HCT116 (cell line): ENCODE results near the gene PGGHG. TPM values are rescaled to one million over a fixed set of nuclear protein-coding genes. Genes with fewer than 3 reads are reported as not detected.
"Not testable (repeated sequence)": the region's sequence is repeated elsewhere in the genome, so short reads cannot be mapped to it uniquely, and the experiment has no call there.

ENCODE experiments used
- ATAC-seq: fragments of 200-7000 bp; cut with Tn5 transposase; 2 replicates; pipeline ENCODE4 v1.9.1; 2020; ENCODE audit warnings: mild to moderate bottlenecking, moderate library complexity
- BruUV-seq: library from RNA; stranded (reverse); fragments of 400-500 nt; replicated peaks from 2 replicates; lab custom pipeline; 2021; lab: Mats Ljungman, UMichigan
- CTCF ChIA-PET: fragments of 300-600 bp; sonication (Branson Sonifier 250); formaldehyde crosslinking; loops from one replicate; lab custom pipeline; 2021; ENCODE audit warnings: antibody characterized with exemption; lab: Charles Lee
- POLR2A ChIA-PET: fragments of 300-600, 350-600 bp; sonication (Branson Sonifier 250); formaldehyde crosslinking; loops from one replicate; lab custom pipeline; 2021; ENCODE audit warnings: antibody characterized with exemption; lab: Charles Lee
- RAD21 ChIA-PET, 2 experiments: fragments of 300-600 bp; sonication (Branson Sonifier 250); formaldehyde crosslinking; loops; one replicate each; lab custom pipeline; 2023; ENCODE audit warnings: low total read pairs in 2 of 2; ENCODE audit not compliant: uncharacterized antibody in 2 of 2, unreplicated experiment in 2 of 2, low non-redundant PET in 1 of 2; lab: Charles Lee
- DNase-seq: peaks from one replicate; pipeline ENCODE4 v3.0.0-alpha.2; 2010; ENCODE audit warnings: low read depth, low spot score
- H2AFZ ChIP-seq: fragments of 200-600 bp; shearing (Covaris generic), sonication (generic); 2 replicates; pipeline ENCODE4 v1.6.1; 2017; ENCODE audit warnings: low read depth, mixed run types, mixed read lengths, antibody characterized with exemption, low read length; ENCODE audit not compliant: poor library complexity, severe bottlenecking
- H3K27ac ChIP-seq: 2 replicates; pipeline ENCODE4 v1.5.1; 2012; ENCODE audit warnings: low read depth, low read length
- H3K27me3 ChIP-seq: fragments of 200-600 bp; sonication (generic); 2 replicates; pipeline ENCODE4 v1.6.1; 2016; ENCODE audit warnings: mixed run types, low read length, mixed read lengths; ENCODE audit not compliant: insufficient read depth
- H3K36me3 ChIP-seq, 2 experiments: fragments of 200-500 bp in 1 of 2; fragments of 200-600 bp in 1 of 2; sonication (Bioruptor generic) in 1 of 2; sonication (generic) in 1 of 2; 2 replicates each; pipeline versions ENCODE4 v1.5.1 to v1.6.1; 2014 to 2016; ENCODE audit warnings: low read length in 2 of 2, inconsistent platforms in 1 of 2, mixed read lengths in 1 of 2, mixed run types in 1 of 2; ENCODE audit not compliant: insufficient read depth in 2 of 2, control insufficient read depth in 1 of 2
- H3K4me1 ChIP-seq, 2 experiments: fragments of 200-600 bp in 1 of 2; sonication (generic) in 1 of 2; 2 replicates each; pipeline versions ENCODE4 v1.5.1 to v1.6.1; 2012 to 2017; ENCODE audit warnings: low read length in 2 of 2, inconsistent platforms in 1 of 2, mild to moderate bottlenecking in 1 of 2, mixed read lengths in 1 of 2, mixed run types in 1 of 2, moderate library complexity in 1 of 2; ENCODE audit not compliant: insufficient read depth in 2 of 2, control insufficient read depth in 1 of 2
- H3K4me2 ChIP-seq: fragments of 200-600 bp; sonication (generic); 2 replicates; pipeline ENCODE4 v1.6.1; 2017; ENCODE audit warnings: mixed run types, low read length, mixed read lengths
- H3K4me3 ChIP-seq, 2 experiments: fragments of 200-600 bp in 1 of 2; sonication (generic) in 1 of 2; replicated peaks in 1 of 2; 2 replicates each; pipeline ENCODE4 v1.5.1; 2011 to 2016; ENCODE audit warnings: low read length in 2 of 2, control low read depth in 1 of 2, low read depth in 1 of 2, mild to moderate bottlenecking in 1 of 2, mixed read lengths in 1 of 2, mixed run types in 1 of 2
- H3K79me2 ChIP-seq: fragments of 200-600 bp; sonication (generic); 2 replicates; pipeline ENCODE4 v1.6.1; 2017; ENCODE audit warnings: mild to moderate bottlenecking, mixed run types, low read length, moderate library complexity, mixed read lengths; ENCODE audit not compliant: insufficient read depth
- H3K9ac ChIP-seq: fragments of 200-600 bp; sonication (generic); 2 replicates; pipeline ENCODE4 v1.6.1; 2016; ENCODE audit warnings: low read length, mixed read lengths
- H3K9me2 ChIP-seq: fragments of 200-600 bp; sonication (generic), shearing (Covaris generic); 2 replicates; pipeline ENCODE4 v1.6.1; 2017; ENCODE audit warnings: mixed run types, mild to moderate bottlenecking, moderate library complexity; ENCODE audit not compliant: insufficient read depth
- H3K9me3 ChIP-seq, 2 experiments: fragments of 200-500 bp in 1 of 2; fragments of 200-600 bp in 1 of 2; sonication (Bioruptor generic) in 1 of 2; sonication (generic) in 1 of 2; 2 replicates each; pipeline ENCODE4 v1.6.1; 2014 to 2017; ENCODE audit warnings: low read length in 2 of 2, mixed read lengths in 2 of 2, inconsistent platforms in 1 of 2, low read depth in 1 of 2, mild to moderate bottlenecking in 1 of 2, mixed run types in 1 of 2, moderate library complexity in 1 of 2; ENCODE audit not compliant: control insufficient read depth in 1 of 2, insufficient read depth in 1 of 2
- H4K20me1 ChIP-seq: fragments of 200-600 bp; sonication (generic), shearing (Covaris generic); 2 replicates; pipeline ENCODE4 v1.6.1; 2017; ENCODE audit warnings: mixed run types, mild to moderate bottlenecking, moderate library complexity; ENCODE audit not compliant: insufficient read depth
- ATF3 ChIP-seq: IDR thresholded peaks from 2 replicates; pipeline ENCODE4 v1.6.1; 2012
- ELF1 ChIP-seq: IDR thresholded peaks from 2 replicates; pipeline ENCODE4 v1.6.1; 2012; ENCODE audit warnings: low read depth, borderline replicate concordance
- EZH2 ChIP-seq: fragments of 200-600 bp; sonication (generic); IDR thresholded peaks from 2 replicates; pipeline ENCODE4 v1.6.1; 2017; ENCODE audit warnings: antibody characterized with exemption, mixed run types
- YY1 ChIP-seq: IDR thresholded peaks from 2 replicates; pipeline ENCODE4 v1.6.1; 2011; ENCODE audit warnings: low read length, low read depth, moderate library complexity, mild to moderate bottlenecking; ENCODE audit not compliant: insufficient replicate concordance; ENCODE audit errors: extremely low read depth
- ZFX ChIP-seq: fragments of 450-650 bp; IDR thresholded peaks from 2 replicates; pipeline ENCODE4 v1.6.1; 2017
- intact Hi-C: fragments of 100-400 bp; cut with micrococcal nuclease; formaldehyde crosslinking; loops from 2 replicates; pipeline ENCODE4 v1.10.0; 2022
- total RNA-seq: library from RNA; stranded (reverse); gene quantifications from one replicate; pipeline ENCODE4 v1.2.1, GENCODE V29; 2021; ENCODE audit not compliant: unreplicated experiment

Gene PGGHG
- total RNA-seq, 1 experiment from 2014 or later = 57.5 TPM

- Histone ChIP-seq H3K9ac (no peak overlapping the region), H3K79me2 (no peaks in the 10 kb centered on the region), H3K9me3 (no peaks in the 10 kb centered on the region), H2AFZ (no peak overlapping the region), H3K27me3 (no peaks in the 10 kb centered on the region), H3K4me1 (peaks cover 8 to 12% of the 10 kb centered on the region in 2 experiments), H4K20me1 (no peaks in the 10 kb centered on the region), H3K4me2 (peak overlapping the region; percentile 53; the same call in 1 of the 2 replicates), H3K4me3 (no peak overlapping the region), H3K36me3 (no peaks in the 10 kb centered on the region), H3K27ac (no peak overlapping the region), H3K9me2 (no peaks in the 10 kb centered on the region)
- CTCF ChIA-PET = interaction anchor here (1.1 kb wide), 1 partner anchor 16 kb away, joined by 3 read pairs; no protein-coding TSS in a partner anchor
- BruUV-seq = no TSS peak
- RAD21 ChIA-PET = no interaction called here
- no peak for DNase-seq
- ATAC-seq = peak; percentile 74
- POLR2A ChIA-PET = no interaction called here
- TF ChIP-seq ZFX = no peak
- no peak for TF ChIP-seq YY1
- TF ChIP-seq ATF3 = no peak
- TF ChIP-seq EZH2 = no peak
- no peak for TF ChIP-seq ELF1
- intact Hi-C loops = no loop called here
Observed at GRCh38 chr11:266676-267439, 22.1 kb upstream of the PGGHG start.

- H2AFZ ChIP-seq = peak overlapping the region; percentile 61
- no peaks in the 10 kb centered on the region for H3K9me3 ChIP-seq
- no peaks in the 10 kb centered on the region for H3K9me2 ChIP-seq
- BruUV-seq = no TSS peak
- no peak for DNase-seq
- H3K4me3 ChIP-seq = no peak overlapping the region
- H4K20me1 ChIP-seq = no peaks in the 10 kb centered on the region
- peaks cover 8 to 12% of the 10 kb centered on the region in 2 experiments for H3K4me1 ChIP-seq
- ATAC-seq = peak; percentile 65
- H3K36me3 ChIP-seq = no peaks in the 10 kb centered on the region
- intact Hi-C loops = no loop called here
- H3K27me3 ChIP-seq = no peaks in the 10 kb centered on the region
- RAD21 ChIA-PET = interaction anchor here in 1 of 2 experiments (0.6 kb wide), 1 partner anchor 17 kb away, joined by 9 read pairs; no protein-coding TSS in a partner anchor
- CTCF ChIA-PET = interaction anchor here (1.1 kb wide), 1 partner anchor 17 kb away, joined by 3 read pairs; no protein-coding TSS in a partner anchor
- peak overlapping the region; percentile 25; the same call in 1 of the 2 replicates for H3K4me2 ChIP-seq
- H3K27ac ChIP-seq = peak overlapping the region; percentile 31; the same call in 1 of the 2 replicates
- no peak for TF ChIP-seq YY1
- POLR2A ChIA-PET = no interaction called here
- no peaks in the 10 kb centered on the region for H3K79me2 ChIP-seq
- no peak overlapping the region for H3K9ac ChIP-seq
Observed at GRCh38 chr11:267491-267994, 21.4 kb upstream of the PGGHG start.

- H3K9ac ChIP-seq, H3K4me3 ChIP-seq, RAD21 ChIA-PET, H4K20me1 ChIP-seq, H3K9me3 ChIP-seq, BruUV-seq, H3K79me2 ChIP-seq, H3K4me2 ChIP-seq, intact Hi-C loops, H3K27me3 ChIP-seq, CTCF ChIA-PET, ATAC-seq, DNase-seq, H3K9me2 ChIP-seq, POLR2A ChIA-PET, H3K36me3 ChIP-seq, H2AFZ ChIP-seq, H3K27ac ChIP-seq: not testable (repeated sequence)
- peaks cover 8 to 12% of the 10 kb centered on the region in 2 experiments for H3K4me1 ChIP-seq
Observed at GRCh38 chr11:268716-269145, 20.2 kb upstream of the PGGHG start.
